GM11168 (cell line): Measurements from ENCODE around the gene PDHX.
"Not testable (repeated sequence)": the region's sequence is repeated elsewhere in the genome, so short reads cannot be mapped to it uniquely, and the experiment has no call there.

Experiments
- in situ Hi-C: fragments of 300-500 bp; cut with MboI; formaldehyde crosslinking; loops from one replicate; pipeline ENCODE4 v1.12.0; 2022; ENCODE audit warnings: low sequenced_read_pairs; ENCODE audit not compliant: unreplicated experiment

Gene PDHX

GRCh38 chr11:35011389-35011788 is 95.0 kb downstream of the PDHX start:
- in situ Hi-C loops: loop anchor here (10.0 kb wide), 1 partner anchor 123 kb away; the partner anchor contains the start of gene CD44

- in situ Hi-C loops: loop anchor here (10.0 kb wide), 1 partner anchor 123 kb away; the partner anchor contains the start of gene CD44
These were observed 95.5 kb downstream of the PDHX start for GRCh38 chr11:35011944-35012343.

- in situ Hi-C loops: loop anchor here (10.0 kb wide), 1 partner anchor 122 kb away; the partner anchor contains the start of gene CD44
These were observed 96.2 kb downstream of the PDHX start for GRCh38 chr11:35012467-35013191.

GRCh38 chr11:35013514-35014233 is 97.3 kb downstream of the PDHX start:
- in situ Hi-C loops: loop anchor here (10.0 kb wide), 1 partner anchor 121 kb away; the partner anchor contains the start of gene CD44

- in situ Hi-C loops: loop anchor here (10.0 kb wide), 1 partner anchor 120 kb away; the partner anchor contains the start of gene CD44
These were observed 97.9 kb downstream of the PDHX start for GRCh38 chr11:35014346-35014745.

- in situ Hi-C loops: loop anchor here (10.0 kb wide), 1 partner anchor 119 kb away; the partner anchor contains the start of gene CD44
These were observed 99.4 kb downstream of the PDHX start for GRCh38 chr11:35015621-35016387.

GRCh38 chr11:35016916-35017315 is 100.5 kb downstream of the PDHX start:
- in situ Hi-C loops: loop anchor here (10.0 kb wide), 1 partner anchor 118 kb away; the partner anchor contains the start of gene CD44

GRCh38 chr11:35017528-35018342 is 101.3 kb downstream of the PDHX start:
- in situ Hi-C loops: loop anchor here (10.0 kb wide), 1 partner anchor 117 kb away; the partner anchor contains the start of gene CD44

- in situ Hi-C loops: no loop called here
These were observed 105.2 kb downstream of the PDHX start for GRCh38 chr11:35021589-35021988.

GRCh38 chr11:35023940-35024339 is 107.5 kb downstream of the PDHX start:
- in situ Hi-C loops: not testable (repeated sequence)

- in situ Hi-C loops: not testable (repeated sequence)
These were observed 111.6 kb downstream of the PDHX start for GRCh38 chr11:35028007-35028406.

GRCh38 chr11:35029979-35030682 is 113.7 kb downstream of the PDHX start:
- in situ Hi-C loops: no loop called here

GRCh38 chr11:35030716-35031213 is 114.3 kb downstream of the PDHX start:
- in situ Hi-C loops: no loop called here

GRCh38 chr11:35031346-35031745 is 114.9 kb downstream of the PDHX start:
- in situ Hi-C loops: no loop called here

GRCh38 chr11:35031867-35032266 is 115.4 kb downstream of the PDHX start:
- in situ Hi-C loops: no loop called here

GRCh38 chr11:35033011-35033410 is 116.6 kb downstream of the PDHX start:
- in situ Hi-C loops: no loop called here

- in situ Hi-C loops: no loop called here
These were observed 118.0 kb downstream of the PDHX start for GRCh38 chr11:35034401-35034800.

GRCh38 chr11:35035894-35036408 is 119.5 kb downstream of the PDHX start:
- in situ Hi-C loops: no loop called here
